Measurements from ENCODE around the gene FAM219B.
"Not testable (repeated sequence)": the region's sequence is repeated elsewhere in the genome, so short reads cannot be mapped to it uniquely, and the experiment has no call there.

The FAM219B gene, protein sequence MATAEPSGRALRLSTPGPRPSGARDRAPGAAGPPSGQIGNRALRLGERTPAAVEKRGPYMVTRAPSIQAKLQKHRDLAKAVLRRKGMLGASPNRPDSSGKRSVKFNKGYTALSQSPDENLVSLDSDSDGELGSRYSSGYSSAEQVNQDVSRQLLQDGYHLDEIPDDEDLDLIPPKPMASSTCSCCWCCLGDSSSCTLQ

GRCh38 chr15:74906450-74907162, at the start of gene FAM219B:
FAM219B (minus strand) TSS chr15:74906851; CDS start chr15:74906800, 51 bp downstream.
- peak; percentile 90 for DNase-seq

DNA sequence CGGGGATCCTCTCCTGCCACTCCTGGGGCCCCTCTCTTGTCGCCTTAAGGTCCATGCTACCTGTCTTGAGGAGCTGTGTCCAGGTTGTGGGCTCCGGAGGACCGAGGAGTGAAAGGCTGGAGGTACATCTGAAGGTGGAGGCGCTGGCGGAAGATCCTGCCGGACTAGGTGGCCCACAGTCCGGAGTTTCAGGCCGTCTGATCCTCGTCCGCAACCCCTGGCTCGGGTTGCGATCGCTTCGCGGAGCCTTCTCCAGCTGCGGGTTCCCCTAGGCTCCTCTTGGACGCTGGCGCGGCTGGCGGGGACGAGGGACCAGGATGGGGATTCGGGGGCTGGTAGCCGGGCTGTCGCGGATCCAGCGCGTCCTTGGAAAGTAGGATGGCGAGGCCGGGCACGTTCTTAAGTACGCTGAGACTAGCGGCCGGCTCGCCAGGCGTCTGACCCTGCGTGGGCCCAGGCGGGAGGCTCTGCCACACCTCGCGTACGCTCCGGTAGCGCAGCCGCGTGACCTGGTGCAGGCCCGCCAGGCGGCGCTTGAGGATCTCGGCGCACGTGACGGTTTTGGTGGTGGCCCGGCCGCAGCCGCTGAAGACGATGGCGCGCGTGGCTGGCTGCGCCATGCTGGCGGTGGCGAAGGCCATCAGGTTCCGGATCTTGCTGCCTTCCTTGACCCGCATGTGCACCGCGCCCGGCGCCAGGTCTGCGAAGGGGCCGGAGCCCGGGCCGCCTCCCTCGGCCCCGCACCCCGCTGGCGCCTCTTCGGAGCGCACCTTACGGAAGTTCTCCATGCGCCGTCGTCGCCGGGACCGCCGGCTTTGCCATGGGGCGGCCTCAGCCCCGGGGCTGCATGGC, 49.4 kb upstream of the FAM219B start:
- DNase-seq = peak; percentile 81

GRCh38 chr15:74955017-74955416, 48.4 kb upstream of the FAM219B start:
- DNase-seq = no peak

DNA sequence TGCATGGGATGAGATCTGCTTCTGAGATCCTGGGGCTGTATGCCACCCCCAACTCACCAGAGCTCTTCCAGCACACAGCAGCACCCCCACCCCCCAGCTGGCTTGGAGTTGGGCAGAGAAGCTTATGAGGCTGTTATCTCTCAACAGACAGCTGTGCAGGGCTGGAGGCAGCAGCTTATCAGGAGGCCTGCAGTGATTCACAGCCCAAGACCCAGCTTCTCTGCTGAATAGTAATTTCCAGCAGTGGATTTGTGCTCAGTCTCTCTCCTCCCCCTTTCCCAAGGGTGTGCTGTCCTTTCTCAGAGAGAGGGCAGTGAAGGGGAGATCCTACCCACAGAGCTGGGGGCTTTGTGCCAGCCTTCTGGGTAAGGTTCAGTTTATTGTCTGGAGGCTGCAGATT, 47.9 kb upstream of the FAM219B start:
- no peak for DNase-seq

- DNase-seq = no peak
Measured at GRCh38 chr15:74951006-74951405, 44.4 kb upstream of the FAM219B start.

GRCh38 chr15:74950078-74950908, 43.6 kb upstream of the FAM219B start:
- peak; percentile 80 for DNase-seq

DNA sequence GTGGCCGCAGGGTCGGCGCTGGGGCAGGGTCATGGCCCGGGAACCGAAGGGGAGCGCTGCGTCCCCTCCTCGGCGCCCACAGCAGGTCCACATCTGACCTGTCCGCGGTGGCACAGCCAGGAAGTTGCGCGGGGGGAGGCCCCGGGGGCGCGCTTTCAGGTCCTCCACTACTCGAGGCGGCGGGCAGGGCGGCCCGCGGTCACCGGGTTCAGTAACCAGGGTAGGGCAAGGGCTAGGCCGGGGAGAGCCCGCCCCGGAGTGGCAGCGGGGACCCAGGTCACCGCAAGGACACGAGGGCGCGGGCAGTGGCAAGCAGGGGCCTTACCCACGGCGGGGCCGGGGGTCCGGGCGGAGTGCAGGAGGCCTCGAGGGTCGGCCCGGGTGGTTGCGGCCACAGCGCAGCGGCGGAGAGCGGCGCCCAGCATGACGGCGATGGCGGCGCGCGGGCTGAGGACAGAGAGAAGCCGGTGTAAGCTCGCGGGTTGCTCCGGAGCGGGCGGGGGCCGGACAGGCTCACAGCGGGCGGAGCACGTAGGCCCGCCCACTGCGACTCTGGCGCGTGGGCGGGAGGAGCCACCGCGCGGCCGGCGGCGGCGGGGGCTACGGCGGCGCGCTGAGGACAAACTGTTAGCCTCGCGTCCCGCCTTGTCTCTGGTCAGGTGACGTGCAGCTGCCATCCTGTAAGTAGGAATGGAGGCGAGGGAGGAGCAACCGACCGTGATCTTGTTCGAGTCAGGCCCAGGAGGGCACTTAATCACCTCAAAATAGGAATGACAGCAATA, 31.1 kb upstream of the FAM219B start, which contains the start of gene COX5A:
COX5A (minus strand) TSS at position 484 of the 782 bp plus-strand sequence; CDS start at position 425, 59 bp downstream.
- DNase-seq = peak; percentile 96

GRCh38 chr15:74937272-74937589, 30.6 kb upstream of the FAM219B start:
- no peak for DNase-seq

DNA sequence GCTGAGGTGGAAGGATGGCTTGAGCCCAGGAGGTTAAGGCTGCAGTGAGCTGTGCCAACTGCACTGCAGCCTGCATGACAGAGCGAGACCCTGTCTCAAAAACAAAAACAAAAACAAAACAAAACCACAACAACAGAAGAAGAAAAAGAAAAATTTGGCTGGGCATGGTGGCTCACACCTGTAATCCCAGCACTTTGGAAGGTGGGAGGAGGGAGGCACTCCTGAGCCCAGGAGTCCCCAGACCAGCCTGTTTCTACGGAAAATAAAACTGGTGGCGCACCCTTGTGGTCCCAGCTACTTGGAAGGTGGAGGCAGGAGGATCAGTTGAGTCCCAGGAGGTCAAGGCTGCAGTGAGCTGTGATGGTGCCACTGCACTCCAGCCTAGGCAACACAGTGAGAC, 28.5 kb upstream of the FAM219B start:
- not testable (repeated sequence) for DNase-seq

- no peak for DNase-seq
Measured at GRCh38 chr15:74933573-74933972, 26.9 kb upstream of the FAM219B start.

GRCh38 chr15:74928771-74929198, 22.1 kb upstream of the FAM219B start:
- DNase-seq = no peak

DNA sequence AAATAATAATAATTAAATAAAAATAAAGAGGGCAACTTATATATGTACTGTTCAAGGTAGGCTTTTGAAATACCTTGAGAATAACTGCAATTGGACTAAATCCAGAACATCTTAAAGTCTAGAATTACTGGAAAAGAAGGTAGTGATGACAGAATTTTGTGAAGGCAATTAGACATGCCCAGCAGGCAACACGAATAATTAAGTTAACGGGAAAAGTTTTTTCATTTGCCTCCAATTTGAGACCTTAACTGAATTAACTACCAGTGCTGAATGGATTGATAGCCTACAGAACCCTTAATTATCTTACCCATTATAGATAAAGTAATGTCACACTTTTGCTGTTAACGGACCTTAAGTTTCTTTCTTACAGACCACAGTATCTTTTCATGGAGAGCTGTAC, 17.9 kb upstream of the FAM219B start:
- DNase-seq = no peak

GRCh38 chr15:74920456-74920855, 13.8 kb upstream of the FAM219B start:
- DNase-seq = no peak

DNA sequence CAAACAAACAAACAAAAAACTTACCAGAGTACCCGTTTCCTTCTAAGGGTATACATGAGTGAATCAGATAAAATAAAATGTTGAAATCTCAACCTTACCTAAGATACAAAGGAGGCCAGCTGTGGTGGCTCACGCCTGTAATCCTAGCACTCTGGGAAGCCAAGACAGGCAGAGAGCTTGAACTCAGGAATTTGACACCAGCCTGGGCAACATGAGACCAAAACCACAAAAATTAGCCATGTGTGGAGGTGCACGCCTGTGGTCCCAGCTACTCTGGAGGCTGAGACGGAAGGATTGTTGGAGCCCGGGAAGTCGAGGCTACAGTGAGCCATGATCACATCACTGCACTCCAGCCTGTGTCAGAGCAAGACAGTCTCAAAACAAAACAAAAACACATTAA, 11.0 kb upstream of the FAM219B start:
- DNase-seq = no peak

DNA sequence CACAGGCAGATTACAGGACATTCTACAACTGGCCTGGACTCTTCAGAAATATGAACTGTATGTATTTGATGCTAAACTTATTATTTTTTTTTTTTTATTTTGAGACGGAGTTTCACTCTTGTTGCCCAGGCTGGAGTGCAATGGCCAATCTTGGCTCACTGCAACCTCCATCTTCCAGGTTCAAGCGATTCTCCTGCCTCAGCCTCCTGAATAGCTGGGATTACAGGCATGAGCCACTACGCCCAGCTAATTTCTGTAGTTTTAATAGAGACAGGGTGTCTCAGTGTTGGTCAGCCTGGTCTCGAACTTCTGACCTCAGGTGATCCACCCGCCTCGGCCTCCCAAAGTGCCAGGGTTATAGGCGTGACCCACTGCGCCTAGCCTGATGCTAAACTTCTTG, 7.1 kb upstream of the FAM219B start:
- DNase-seq = not testable (repeated sequence)

- DNase-seq = no peak
Measured at GRCh38 chr15:74913041-74913440, 6.4 kb upstream of the FAM219B start.

- no peak for DNase-seq
Measured at GRCh38 chr15:74908635-74909034, 2.0 kb upstream of the FAM219B start.

DNA sequence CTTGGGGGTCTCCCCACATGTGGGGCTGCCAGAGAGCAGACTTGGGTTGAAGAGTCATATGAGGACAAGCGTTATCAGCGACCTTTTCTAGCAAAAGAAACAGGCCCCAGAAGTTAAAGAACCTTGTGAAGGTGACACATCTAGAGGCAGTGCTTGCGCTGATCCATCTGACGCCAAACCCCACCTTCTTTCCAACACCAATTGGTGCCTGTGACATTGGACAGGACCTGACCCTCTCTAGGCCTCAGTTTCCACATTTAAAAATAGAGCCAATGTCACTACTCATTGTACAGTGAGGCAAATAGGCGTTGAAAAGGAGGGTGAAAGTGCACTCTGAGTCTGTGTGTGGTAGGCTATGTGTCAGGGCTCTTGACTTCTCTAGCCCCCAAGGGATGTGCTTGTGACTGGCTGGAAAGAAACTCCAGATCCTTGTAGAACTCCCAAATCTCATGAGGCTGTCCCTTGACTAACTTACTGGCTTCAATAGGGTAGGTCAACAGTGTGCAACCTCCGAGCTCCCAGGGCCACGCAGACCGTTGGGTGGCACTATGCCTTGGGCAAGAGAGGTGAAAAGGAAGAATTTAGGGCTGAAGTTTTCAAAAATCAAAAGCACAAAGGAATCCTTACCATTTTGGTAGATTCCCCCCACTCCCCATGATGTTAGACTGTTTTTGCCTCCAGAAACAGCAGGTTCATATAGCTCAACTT, 666 bp upstream of the FAM219B start:
- DNase-seq = peak; percentile 17

DNA sequence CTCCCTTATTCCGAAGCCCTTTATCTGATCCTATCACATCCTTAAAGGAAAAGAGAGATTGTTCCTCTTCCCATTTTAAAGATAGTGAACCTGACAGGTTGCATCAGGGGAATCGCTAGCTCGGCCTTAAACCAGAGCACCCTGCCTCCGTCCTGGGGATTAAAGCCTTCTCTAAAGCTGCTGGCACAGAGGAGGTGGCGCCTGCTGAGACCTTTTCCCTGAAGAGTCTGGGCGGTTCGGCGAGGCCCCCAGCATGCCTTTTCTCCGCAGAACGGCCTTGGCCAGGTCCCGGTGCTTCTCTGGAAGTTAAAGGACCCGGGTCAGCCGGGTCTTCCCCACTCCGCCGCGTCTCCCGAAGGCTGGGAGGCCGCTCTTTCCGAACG, 593 bp downstream of the FAM219B start:
- no peak for DNase-seq

DNA sequence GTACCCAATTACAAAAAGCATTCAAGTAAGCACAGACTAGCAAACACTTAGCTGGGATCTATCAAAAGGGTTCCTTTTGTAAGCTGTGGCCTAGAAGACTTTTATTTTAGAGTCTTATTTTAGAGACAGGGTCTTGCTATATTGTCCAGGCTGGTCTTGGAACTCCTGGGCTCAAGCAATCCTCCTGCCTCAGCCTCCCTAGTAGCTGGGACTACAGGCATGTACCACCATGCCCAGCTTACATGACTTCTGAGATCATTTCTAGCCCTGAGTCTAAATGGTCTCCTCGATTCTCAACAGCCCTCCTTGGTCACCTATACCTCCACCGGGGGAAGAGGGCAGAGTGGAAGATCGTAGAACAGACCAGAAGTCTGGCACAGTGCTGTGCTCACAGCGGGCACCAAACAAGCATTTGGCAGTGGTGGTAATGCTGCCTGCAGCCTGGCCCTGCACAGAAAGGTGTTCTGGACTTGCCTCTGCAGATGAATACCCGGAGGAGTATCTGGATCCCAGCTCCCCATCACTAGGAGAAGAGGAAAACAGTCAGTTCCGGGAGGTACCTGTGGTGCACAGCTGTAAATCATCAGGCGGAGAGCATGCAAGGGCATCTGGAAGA, 2.4 kb downstream of the FAM219B start:
- no peak for DNase-seq

DNA sequence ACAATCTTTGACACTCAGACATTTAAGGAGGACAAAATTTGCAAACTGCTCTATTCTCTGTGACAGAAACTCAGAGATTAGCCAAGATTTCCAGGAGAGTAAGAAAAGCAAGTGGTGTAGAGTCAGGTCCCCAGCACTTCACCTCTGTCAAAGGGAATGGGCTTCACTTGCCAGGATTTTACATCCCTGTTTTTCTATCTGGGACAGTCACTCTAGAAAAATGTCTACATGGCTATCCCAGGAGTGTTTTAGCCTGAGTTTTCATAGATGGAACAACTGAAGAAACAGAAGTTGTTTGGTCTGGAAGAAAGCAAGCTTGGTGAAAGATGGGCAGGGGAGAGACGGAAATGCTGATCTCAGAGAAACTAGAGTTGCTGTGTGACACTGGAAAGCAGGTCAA, 3.0 kb downstream of the FAM219B start:
- no peak for DNase-seq
